HepG2 (cell line): ENCODE data around the gene MEF2A. TPM values are rescaled to one million over a fixed set of nuclear protein-coding genes. Genes with fewer than 3 reads are reported as not detected.

Source experiments
- DR1 ChIP-seq: sonication (generic); formaldehyde crosslinking; IDR thresholded peaks from 2 replicates; pipeline ENCODE4 v1.8.0; 2021; ENCODE audit warnings: mild to moderate bottlenecking, missing genetic modification reagents, inconsistent platforms
- EHMT2 ChIP-seq: fragments of 200-600 bp; sonication (generic); IDR thresholded peaks from 2 replicates; pipeline ENCODE4 v1.7.0; 2017; ENCODE audit warnings: antibody characterized with exemption, low read depth, low read length, borderline replicate concordance
- RFX3 ChIP-seq: IDR thresholded peaks from 2 replicates; pipeline ENCODE4 v1.6.1; 2016; ENCODE audit warnings: missing biosample characterization, missing genetic modification reagents
- STAG1 ChIP-seq: sonication (generic); formaldehyde crosslinking; IDR thresholded peaks from 2 replicates; pipeline ENCODE4 v1.4.0; 2020; ENCODE audit warnings: missing genetic modification reagents
- TOPORS ChIP-seq: sonication (generic); formaldehyde crosslinking; IDR thresholded peaks from 2 replicates; pipeline ENCODE4 v1.8.0; 2023; ENCODE audit warnings: mild to moderate bottlenecking, missing genetic modification reagents
- ZBTB39 ChIP-seq: sonication (generic); formaldehyde crosslinking; IDR thresholded peaks from 2 replicates; pipeline ENCODE4 v1.5.0; 2020; ENCODE audit warnings: missing genetic modification reagents
- ZNF124 ChIP-seq: sonication (generic); formaldehyde crosslinking; IDR thresholded peaks from 2 replicates; pipeline ENCODE4 v1.4.0; 2020; ENCODE audit warnings: missing genetic modification reagents
- ZNF160 ChIP-seq: sonication (generic); formaldehyde crosslinking; IDR thresholded peaks from 2 replicates; pipeline ENCODE4 v1.8.0; 2022; ENCODE audit warnings: mild to moderate bottlenecking, inconsistent platforms, missing genetic modification reagents
- ZNF337 ChIP-seq: sonication (generic); formaldehyde crosslinking; IDR thresholded peaks from 2 replicates; pipeline ENCODE4 v1.5.1; 2020; ENCODE audit warnings: missing genetic modification reagents, low read depth, mild to moderate bottlenecking, borderline replicate concordance
- ZNF432 ChIP-seq: sonication (generic); formaldehyde crosslinking; IDR thresholded peaks from 2 replicates; pipeline ENCODE4 v1.5.0; 2020; ENCODE audit warnings: missing genetic modification reagents, mild to moderate bottlenecking, borderline replicate concordance
- polyA plus RNA-seq, 8 experiments: library from polyadenylated mRNA; depleted of rRNA in 3 of 8; stranded (reverse) in 7 of 8; unstranded in 1 of 8; fragments of >200 nt; fragmentation: Illumina TruSeq in 4 of 8; extraction: Trizol in 4 of 8; gene quantifications; 2 replicates each; pipeline versions ENCODE4 v1.2.1 to v1.2.3, GENCODE V29; 2011 to 2016; ENCODE audit warnings: low read depth in 4 of 8, missing spikeins in 1 of 8, mixed read lengths in 1 of 8; ENCODE audit not compliant: insufficient read depth in 1 of 8
- total RNA-seq, 5 experiments: library from RNA; depleted of rRNA; stranded (reverse); fragments of >200 nt; fragmentation: Illumina TruSeq; extraction: Trizol; gene quantifications; 2 replicates each; pipeline ENCODE4 v1.2.3, GENCODE V29; 2016; ENCODE audit warnings: low read depth in 1 of 5
- TF ChIP-seq, protein P1 (sequence below): sonication (generic); formaldehyde crosslinking; IDR thresholded peaks from 2 replicates; pipeline ENCODE4 v1.8.1; 2022; ENCODE audit warnings: low read depth, mild to moderate bottlenecking, missing genetic modification reagents
- TF ChIP-seq, protein P2 (sequence below): sonication (generic); formaldehyde crosslinking; IDR thresholded peaks from 2 replicates; pipeline ENCODE4 v1.4.0; 2020; ENCODE audit warnings: missing genetic modification reagents
- TF ChIP-seq, protein P3 (sequence below): sonication (generic); formaldehyde crosslinking; IDR thresholded peaks from 2 replicates; pipeline ENCODE4 v1.5.1; 2020; ENCODE audit warnings: mild to moderate bottlenecking, missing genetic modification reagents, moderate library complexity
- TF ChIP-seq, protein P4 (sequence below): sonication (generic); formaldehyde crosslinking; IDR thresholded peaks from 2 replicates; pipeline ENCODE4 v1.8.0; 2022; ENCODE audit warnings: missing genetic modification reagents, low read depth, mild to moderate bottlenecking, borderline replicate concordance

Gene MEF2A
- total and polyA plus RNA-seq, 2 of the 13 experiments (the other 11 are each of a cell fraction or from before 2014, with no cell fraction given): 15.2 to 24.4 TPM

DNA sequence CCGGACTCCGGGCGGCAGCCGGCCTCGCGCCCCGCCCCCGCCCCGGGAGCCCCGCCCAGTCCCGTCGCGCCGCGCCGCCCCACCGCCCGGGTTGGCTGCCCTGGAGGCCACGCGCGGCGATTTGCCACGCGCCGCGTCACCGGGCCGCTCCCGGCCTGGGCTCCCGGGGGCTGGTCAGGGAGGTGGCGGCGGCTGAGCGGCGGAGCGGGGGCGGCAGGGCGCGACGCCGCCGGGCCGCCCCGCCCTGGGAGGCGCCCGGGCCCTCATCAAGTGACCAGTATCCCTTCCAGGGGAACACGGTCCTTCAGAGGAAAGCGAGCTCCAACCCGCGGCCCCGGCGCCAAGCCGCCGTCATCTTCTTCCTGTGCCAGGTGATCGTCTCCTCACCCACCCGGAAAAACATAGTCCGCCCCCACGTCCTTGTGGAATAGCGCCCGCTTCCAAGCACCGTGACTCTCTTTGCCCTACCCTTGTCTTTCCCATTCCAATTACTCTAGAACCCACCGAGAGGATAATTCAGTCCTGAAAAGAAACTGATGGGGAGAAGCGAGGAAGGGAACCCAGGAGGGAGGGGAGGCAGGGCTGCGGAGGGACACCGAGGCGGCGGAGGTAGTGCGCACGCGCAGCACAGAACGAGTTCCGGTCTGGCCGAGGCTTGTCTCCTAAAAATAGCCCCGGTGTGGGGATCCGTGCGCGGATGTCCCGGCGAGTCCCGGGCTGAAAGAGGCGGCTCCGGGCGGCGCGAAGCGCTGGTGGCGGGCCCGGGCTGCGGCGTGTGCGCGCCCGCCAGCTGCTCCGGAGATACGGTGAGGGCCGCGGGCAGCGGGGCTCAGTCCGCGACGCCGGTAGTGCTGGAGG is at the start of gene MEF2A (continued):
- TF ChIP-seq, protein P1, sequence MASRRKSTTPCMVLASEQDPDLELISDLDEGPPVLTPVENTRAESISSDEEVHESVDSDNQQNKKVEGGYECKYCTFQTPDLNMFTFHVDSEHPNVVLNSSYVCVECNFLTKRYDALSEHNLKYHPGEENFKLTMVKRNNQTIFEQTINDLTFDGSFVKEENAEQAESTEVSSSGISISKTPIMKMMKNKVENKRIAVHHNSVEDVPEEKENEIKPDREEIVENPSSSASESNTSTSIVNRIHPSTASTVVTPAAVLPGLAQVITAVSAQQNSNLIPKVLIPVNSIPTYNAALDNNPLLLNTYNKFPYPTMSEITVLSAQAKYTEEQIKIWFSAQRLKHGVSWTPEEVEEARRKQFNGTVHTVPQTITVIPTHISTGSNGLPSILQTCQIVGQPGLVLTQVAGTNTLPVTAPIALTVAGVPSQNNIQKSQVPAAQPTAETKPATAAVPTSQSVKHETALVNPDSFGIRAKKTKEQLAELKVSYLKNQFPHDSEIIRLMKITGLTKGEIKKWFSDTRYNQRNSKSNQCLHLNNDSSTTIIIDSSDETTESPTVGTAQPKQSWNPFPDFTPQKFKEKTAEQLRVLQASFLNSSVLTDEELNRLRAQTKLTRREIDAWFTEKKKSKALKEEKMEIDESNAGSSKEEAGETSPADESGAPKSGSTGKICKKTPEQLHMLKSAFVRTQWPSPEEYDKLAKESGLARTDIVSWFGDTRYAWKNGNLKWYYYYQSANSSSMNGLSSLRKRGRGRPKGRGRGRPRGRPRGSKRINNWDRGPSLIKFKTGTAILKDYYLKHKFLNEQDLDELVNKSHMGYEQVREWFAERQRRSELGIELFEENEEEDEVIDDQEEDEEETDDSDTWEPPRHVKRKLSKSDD (CRISPR knock-in tag): no peak
- TF ChIP-seq, protein P2, sequence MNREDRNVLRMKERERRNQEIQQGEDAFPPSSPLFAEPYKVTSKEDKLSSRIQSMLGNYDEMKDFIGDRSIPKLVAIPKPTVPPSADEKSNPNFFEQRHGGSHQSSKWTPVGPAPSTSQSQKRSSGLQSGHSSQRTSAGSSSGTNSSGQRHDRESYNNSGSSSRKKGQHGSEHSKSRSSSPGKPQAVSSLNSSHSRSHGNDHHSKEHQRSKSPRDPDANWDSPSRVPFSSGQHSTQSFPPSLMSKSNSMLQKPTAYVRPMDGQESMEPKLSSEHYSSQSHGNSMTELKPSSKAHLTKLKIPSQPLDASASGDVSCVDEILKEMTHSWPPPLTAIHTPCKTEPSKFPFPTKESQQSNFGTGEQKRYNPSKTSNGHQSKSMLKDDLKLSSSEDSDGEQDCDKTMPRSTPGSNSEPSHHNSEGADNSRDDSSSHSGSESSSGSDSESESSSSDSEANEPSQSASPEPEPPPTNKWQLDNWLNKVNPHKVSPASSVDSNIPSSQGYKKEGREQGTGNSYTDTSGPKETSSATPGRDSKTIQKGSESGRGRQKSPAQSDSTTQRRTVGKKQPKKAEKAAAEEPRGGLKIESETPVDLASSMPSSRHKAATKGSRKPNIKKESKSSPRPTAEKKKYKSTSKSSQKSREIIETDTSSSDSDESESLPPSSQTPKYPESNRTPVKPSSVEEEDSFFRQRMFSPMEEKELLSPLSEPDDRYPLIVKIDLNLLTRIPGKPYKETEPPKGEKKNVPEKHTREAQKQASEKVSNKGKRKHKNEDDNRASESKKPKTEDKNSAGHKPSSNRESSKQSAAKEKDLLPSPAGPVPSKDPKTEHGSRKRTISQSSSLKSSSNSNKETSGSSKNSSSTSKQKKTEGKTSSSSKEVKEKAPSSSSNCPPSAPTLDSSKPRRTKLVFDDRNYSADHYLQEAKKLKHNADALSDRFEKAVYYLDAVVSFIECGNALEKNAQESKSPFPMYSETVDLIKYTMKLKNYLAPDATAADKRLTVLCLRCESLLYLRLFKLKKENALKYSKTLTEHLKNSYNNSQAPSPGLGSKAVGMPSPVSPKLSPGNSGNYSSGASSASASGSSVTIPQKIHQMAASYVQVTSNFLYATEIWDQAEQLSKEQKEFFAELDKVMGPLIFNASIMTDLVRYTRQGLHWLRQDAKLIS (CRISPR knock-in tag): no peak
- peak; percentile 45; the same call in 1 of the 2 replicates for TF ChIP-seq ZNF124
- no peak for TF ChIP-seq TOPORS
- TF ChIP-seq STAG1 (CRISPR knock-in tag): no peak; the same call in 1 of the 2 replicates
- TF ChIP-seq EHMT2: no peak
- TF ChIP-seq ZNF337 (CRISPR knock-in tag): no peak
- 0 out of 2 replicates have a peak, but pooled peaks have one; percentile 47 for TF ChIP-seq ZBTB39
- no peak for TF ChIP-seq ZNF432 (CRISPR knock-in tag)
- peak; percentile 57 for TF ChIP-seq ZNF160
- no peak for TF ChIP-seq RFX3 (CRISPR knock-in tag)
- TF ChIP-seq DR1 (CRISPR knock-in tag): peak; percentile 86
- TF ChIP-seq, protein P3, sequence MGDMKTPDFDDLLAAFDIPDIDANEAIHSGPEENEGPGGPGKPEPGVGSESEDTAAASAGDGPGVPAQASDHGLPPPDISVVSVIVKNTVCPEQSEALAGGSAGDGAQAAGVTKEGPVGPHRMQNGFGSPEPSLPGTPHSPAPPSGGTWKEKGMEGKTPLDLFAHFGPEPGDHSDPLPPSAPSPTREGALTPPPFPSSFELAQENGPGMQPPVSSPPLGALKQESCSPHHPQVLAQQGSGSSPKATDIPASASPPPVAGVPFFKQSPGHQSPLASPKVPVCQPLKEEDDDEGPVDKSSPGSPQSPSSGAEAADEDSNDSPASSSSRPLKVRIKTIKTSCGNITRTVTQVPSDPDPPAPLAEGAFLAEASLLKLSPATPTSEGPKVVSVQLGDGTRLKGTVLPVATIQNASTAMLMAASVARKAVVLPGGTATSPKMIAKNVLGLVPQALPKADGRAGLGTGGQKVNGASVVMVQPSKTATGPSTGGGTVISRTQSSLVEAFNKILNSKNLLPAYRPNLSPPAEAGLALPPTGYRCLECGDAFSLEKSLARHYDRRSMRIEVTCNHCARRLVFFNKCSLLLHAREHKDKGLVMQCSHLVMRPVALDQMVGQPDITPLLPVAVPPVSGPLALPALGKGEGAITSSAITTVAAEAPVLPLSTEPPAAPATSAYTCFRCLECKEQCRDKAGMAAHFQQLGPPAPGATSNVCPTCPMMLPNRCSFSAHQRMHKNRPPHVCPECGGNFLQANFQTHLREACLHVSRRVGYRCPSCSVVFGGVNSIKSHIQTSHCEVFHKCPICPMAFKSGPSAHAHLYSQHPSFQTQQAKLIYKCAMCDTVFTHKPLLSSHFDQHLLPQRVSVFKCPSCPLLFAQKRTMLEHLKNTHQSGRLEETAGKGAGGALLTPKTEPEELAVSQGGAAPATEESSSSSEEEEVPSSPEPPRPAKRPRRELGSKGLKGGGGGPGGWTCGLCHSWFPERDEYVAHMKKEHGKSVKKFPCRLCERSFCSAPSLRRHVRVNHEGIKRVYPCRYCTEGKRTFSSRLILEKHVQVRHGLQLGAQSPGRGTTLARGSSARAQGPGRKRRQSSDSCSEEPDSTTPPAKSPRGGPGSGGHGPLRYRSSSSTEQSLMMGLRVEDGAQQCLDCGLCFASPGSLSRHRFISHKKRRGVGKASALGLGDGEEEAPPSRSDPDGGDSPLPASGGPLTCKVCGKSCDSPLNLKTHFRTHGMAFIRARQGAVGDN (CRISPR knock-in tag): peak; percentile 79
- TF ChIP-seq, protein P4, sequence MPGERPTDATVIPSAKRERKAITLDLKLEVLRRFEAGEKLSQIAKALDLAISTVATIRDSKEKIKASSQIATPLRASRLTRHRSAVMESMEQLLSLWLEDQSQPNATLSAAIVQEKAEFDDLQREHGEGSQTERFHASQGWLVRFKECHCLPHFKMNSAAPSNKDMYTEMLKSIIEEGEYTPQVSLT (CRISPR knock-in tag): no peak
